ENCODE data around the gene WASF2. TPM values are rescaled to one million over a fixed set of nuclear protein-coding genes. Genes with fewer than 3 reads are reported as not detected.

Gene WASF2
- total RNA-seq, 2 donors from 2014 or later = 28.0 to 36.1 TPM

DNA sequence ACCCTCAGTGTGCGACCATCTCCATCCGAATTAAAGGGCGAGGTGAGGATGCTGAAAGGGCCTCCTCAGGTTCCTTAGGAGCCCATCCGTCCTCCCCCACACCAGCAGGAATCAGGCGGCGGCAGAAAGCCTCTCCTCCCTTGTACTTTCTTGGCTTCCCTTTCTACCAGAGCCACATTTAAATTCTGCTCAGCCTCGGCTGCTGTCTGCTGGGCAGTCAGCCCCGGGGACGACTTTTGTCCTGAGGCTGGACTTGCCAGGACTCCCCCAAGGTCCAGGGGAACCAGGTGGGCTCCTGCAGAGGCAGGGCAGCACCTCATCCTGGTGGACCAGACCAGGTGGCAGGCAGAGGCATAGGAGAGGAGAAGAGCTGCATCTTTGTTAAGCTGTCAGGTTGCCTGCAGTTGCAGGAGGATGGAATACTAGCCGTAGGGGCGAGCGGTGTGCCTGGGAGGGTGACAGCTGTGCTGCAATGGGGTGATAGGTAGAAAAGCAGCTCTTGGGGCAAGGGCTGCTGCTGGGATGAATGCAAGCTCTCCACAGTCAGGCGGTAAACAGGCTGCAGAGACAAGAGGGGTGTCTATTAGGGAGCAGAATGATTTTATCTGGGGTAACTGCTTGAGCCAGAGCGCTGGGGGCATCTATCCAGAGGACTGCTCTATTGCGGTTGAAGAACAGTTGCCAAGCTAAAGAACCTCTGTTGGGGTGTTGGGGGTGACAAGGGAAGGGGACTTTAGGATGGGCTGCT is 46.2 kb upstream of the WASF2 start:
- no peak overlapping the region for H3K4me3 ChIP-seq
- H3K27ac ChIP-seq = no peak overlapping the region
- TF ChIP-seq POLR2A (IDR thresholded peaks at IDR 0.05) (no peak), CTCF (IDR thresholded peaks at IDR 0.05) (no peak)
- 80 to 93% methylated on average over 13 to 15 of the region's 15 CpGs for WGBS, 2 donors
- no peaks in the 10 kb centered on the region for H3K9me3 ChIP-seq
- intact Hi-C loops (cut with DNase I) = no loop called here
- no peaks in the 10 kb centered on the region for H3K27me3 ChIP-seq
- peaks cover 15% of the 10 kb centered on the region for H3K4me1 ChIP-seq
- DNase-seq (no peak), ATAC-seq (no peak)
- H3K36me3 ChIP-seq (replicated peaks in 1 of 2; ENCODE audit: insufficient read depth in 1 of 2, low read depth in 2 of 2) = no peaks in the 10 kb centered on the region

DNA sequence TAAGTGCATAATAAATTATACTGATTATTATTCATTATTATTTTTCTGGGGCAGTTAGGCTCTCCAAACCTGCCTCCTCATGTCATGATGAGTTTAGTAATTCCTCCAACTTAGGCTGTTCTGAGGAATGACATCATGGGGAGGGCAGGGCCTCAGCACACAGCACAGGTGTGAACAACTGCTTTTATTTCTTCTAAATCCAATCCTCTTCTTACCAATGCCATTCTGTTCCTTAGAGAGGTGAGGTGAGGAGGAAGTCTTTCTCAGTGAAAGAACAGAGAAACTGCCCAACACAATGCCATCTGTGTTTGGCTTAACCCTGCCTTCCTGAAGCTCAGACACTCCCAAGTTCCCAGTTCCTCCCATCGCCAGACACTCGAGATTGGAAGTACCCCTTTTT is 45.4 kb upstream of the WASF2 start:
- DNase-seq (no peak), ATAC-seq (no peak)
- TF ChIP-seq CTCF (IDR thresholded peaks at IDR 0.05) = no peak
- TF ChIP-seq POLR2A (IDR thresholded peaks at IDR 0.05) = no peak
- intact Hi-C loops (cut with DNase I) = no loop called here
- WGBS, 2 donors = 48 to 51% methylated on average over 2 of the region's 2 CpGs
- Histone ChIP-seq H3K27me3 (no peaks in the 10 kb centered on the region), H3K36me3 (replicated peaks in 1 of 2; ENCODE audit: insufficient read depth in 1 of 2, low read depth in 2 of 2) (no peaks in the 10 kb centered on the region), H3K27ac (no peak overlapping the region), H3K4me1 (peaks cover 15% of the 10 kb centered on the region), H3K9me3 (no peaks in the 10 kb centered on the region), H3K4me3 (no peak overlapping the region)

GRCh38 chr1:27531959-27532685 is 42.2 kb upstream of the WASF2 start:
- intact Hi-C loops (cut with DNase I) = no loop called here
- Histone ChIP-seq H3K4me1 (peaks cover 33% of the 10 kb centered on the region), H3K9me3 (no peaks in the 10 kb centered on the region), H3K4me3 (no peak overlapping the region), H3K27me3 (no peaks in the 10 kb centered on the region), H3K36me3 (replicated peaks in 1 of 2; ENCODE audit: insufficient read depth in 1 of 2, low read depth in 2 of 2) (no peaks in the 10 kb centered on the region), H3K27ac (no peak overlapping the region)
- DNase-seq (no peak), ATAC-seq (no peak)
- TF ChIP-seq CTCF (IDR thresholded peaks at IDR 0.05) (no peak), POLR2A (IDR thresholded peaks at IDR 0.05) (no peak)
- 89 to 90% methylated on average over 14 of the region's 14 CpGs for WGBS, 2 donors

GRCh38 chr1:27530192-27530591 is 40.2 kb upstream of the WASF2 start:
- WGBS, 2 donors = 94 to 95% methylated on average over 10 of the region's 10 CpGs
- Histone ChIP-seq H3K9me3 (no peaks in the 10 kb centered on the region), H3K36me3 (replicated peaks in 1 of 2; ENCODE audit: insufficient read depth in 1 of 2, low read depth in 2 of 2) (no peaks in the 10 kb centered on the region), H3K4me3 (no peak overlapping the region), H3K27me3 (no peaks in the 10 kb centered on the region), H3K27ac (no peak overlapping the region), H3K4me1 (peaks cover 22% of the 10 kb centered on the region)
- DNase-seq (no peak), ATAC-seq (no peak)
- TF ChIP-seq CTCF (IDR thresholded peaks at IDR 0.05) = no peak
- no peak for TF ChIP-seq POLR2A (IDR thresholded peaks at IDR 0.05)
- intact Hi-C loops (cut with DNase I) = no loop called here

All from body of pancreas (tissue), 4 donors.